ENCODE measurements around the gene TAOK2. TPM values are rescaled to one million over a fixed set of nuclear protein-coding genes. Genes with fewer than 3 reads are reported as not detected.

Gene TAOK2
- total RNA-seq, 1 donor from 2014 or later: 35.0 TPM

GRCh38 chr16:30022887-30023286, 49.2 kb downstream of the TAOK2 start, which contains the start of gene C16orf92:
TSS of gene C16orf92 (plus strand) at chr16:30023198. CDS start at chr16:30023341, 143 bp downstream.
- no peaks in the 10 kb centered on the region for H3K9me3 ChIP-seq (ENCODE audit: control insufficient read depth in 3 of 3, low read length in 3 of 3)
- H3K4me3 ChIP-seq (ENCODE audit: low read length in 3 of 3): no peak within 1 kb of the TSS
- H3K4me1 ChIP-seq (ENCODE audit: control insufficient read depth in 3 of 3, insufficient read depth in 3 of 3, low read length in 3 of 3): peaks cover 5 to 10% (median 9%) of the 10 kb centered on the region in 3 donors
- no peaks in the 10 kb centered on the region for H3K36me3 ChIP-seq (ENCODE audit: control insufficient read depth in 3 of 3, insufficient read depth in 3 of 3, low read length in 3 of 3)
- no peak within 1 kb of the TSS for H3K9ac ChIP-seq (ENCODE audit: low read depth in 1 of 3, low read length in 3 of 3)
- H3K27ac ChIP-seq (ENCODE audit: low read depth, low read length): no peak within 1 kb of the TSS
- peaks cover 15 to 19% (median 18%) of the 10 kb centered on the region in 3 donors for H3K27me3 ChIP-seq (ENCODE audit: control insufficient read depth in 3 of 3, insufficient read depth in 3 of 3, low read length in 3 of 3)

DNA sequence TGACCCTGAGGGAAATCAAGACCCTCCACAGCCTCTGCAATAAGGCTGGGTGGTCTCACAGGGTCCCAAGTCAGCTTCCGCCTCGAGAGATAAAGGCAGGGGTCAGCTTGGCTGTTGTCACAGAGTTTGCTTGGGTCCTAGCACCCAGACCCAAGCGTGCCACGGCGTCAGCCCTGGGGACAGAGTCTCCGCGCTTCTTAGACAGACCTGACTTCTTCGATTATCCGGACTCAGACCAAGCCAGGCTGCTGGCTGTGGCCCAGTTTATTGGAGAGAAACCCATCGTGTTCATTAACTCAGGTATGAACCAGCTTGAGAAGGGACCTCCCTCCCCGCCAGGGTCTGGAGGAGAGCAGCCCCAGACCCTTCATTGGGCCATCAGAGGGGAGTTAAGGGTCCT, 49.9 kb downstream of the TAOK2 start:
- no peak overlapping the region for H3K27ac ChIP-seq (ENCODE audit: low read depth, low read length)
- H3K4me3 ChIP-seq (ENCODE audit: low read length in 3 of 3): no peak overlapping the region
- H3K9ac ChIP-seq (ENCODE audit: low read depth in 1 of 3, low read length in 3 of 3): no peak overlapping the region
- no peaks in the 10 kb centered on the region for H3K36me3 ChIP-seq (ENCODE audit: control insufficient read depth in 3 of 3, insufficient read depth in 3 of 3, low read length in 3 of 3)
- H3K4me1 ChIP-seq (ENCODE audit: control insufficient read depth in 3 of 3, insufficient read depth in 3 of 3, low read length in 3 of 3): peaks cover 5 to 16% (median 14%) of the 10 kb centered on the region in 3 donors
- H3K9me3 ChIP-seq (ENCODE audit: control insufficient read depth in 3 of 3, low read length in 3 of 3): no peaks in the 10 kb centered on the region
- H3K27me3 ChIP-seq (ENCODE audit: control insufficient read depth in 3 of 3, insufficient read depth in 3 of 3, low read length in 3 of 3): peaks cover 19 to 25% (median 20%) of the 10 kb centered on the region in 3 donors

DNA sequence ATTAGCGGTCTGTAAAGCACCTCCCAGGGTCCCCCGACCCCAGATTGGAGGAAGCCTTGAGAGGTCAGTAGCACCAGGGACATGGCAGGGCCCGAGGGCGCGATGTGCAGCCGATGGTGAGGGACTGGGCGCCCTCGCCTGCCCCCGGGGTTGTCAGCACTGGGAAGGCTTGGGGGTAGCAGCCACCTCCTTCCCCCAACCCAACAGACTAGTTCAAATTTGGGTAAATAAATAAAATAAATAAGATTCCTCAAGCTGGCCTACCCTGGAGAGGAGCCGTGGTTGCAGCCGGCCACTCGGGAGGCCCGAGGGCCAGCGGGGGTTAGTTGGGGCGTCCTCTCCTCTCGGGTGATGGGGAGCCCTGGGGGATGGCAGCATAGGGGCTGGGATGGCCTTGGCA, 50.8 kb downstream of the TAOK2 start:
- Histone ChIP-seq H3K27ac (ENCODE audit: low read depth, low read length) (no peak overlapping the region), H3K9me3 (ENCODE audit: control insufficient read depth in 3 of 3, low read length in 3 of 3) (no peaks in the 10 kb centered on the region), H3K4me1 (ENCODE audit: control insufficient read depth in 3 of 3, insufficient read depth in 3 of 3, low read length in 3 of 3) (peaks cover 13 to 25% (median 23%) of the 10 kb centered on the region in 3 donors), H3K4me3 (ENCODE audit: low read length in 3 of 3) (no peak overlapping the region), H3K9ac (ENCODE audit: low read depth in 1 of 3, low read length in 3 of 3) (no peak overlapping the region), H3K27me3 (ENCODE audit: control insufficient read depth in 3 of 3, insufficient read depth in 3 of 3, low read length in 3 of 3) (peaks cover 22 to 33% (median 28%) of the 10 kb centered on the region in 3 donors), H3K36me3 (ENCODE audit: control insufficient read depth in 3 of 3, insufficient read depth in 3 of 3, low read length in 3 of 3) (no peaks in the 10 kb centered on the region)

- Histone ChIP-seq H3K27ac (ENCODE audit: low read depth, low read length) (no peak overlapping the region), H3K4me1 (ENCODE audit: control insufficient read depth in 3 of 3, insufficient read depth in 3 of 3, low read length in 3 of 3) (peaks cover 16 to 29% (median 24%) of the 10 kb centered on the region in 3 donors), H3K9me3 (ENCODE audit: control insufficient read depth in 3 of 3, low read length in 3 of 3) (no peaks in the 10 kb centered on the region), H3K27me3 (ENCODE audit: control insufficient read depth in 3 of 3, insufficient read depth in 3 of 3, low read length in 3 of 3) (peaks cover 29 to 40% (median 35%) of the 10 kb centered on the region in 3 donors), H3K9ac (ENCODE audit: low read depth in 1 of 3, low read length in 3 of 3) (no peak overlapping the region), H3K4me3 (ENCODE audit: low read length in 3 of 3) (no peak overlapping the region), H3K36me3 (ENCODE audit: control insufficient read depth in 3 of 3, insufficient read depth in 3 of 3, low read length in 3 of 3) (no peaks in the 10 kb centered on the region)
These were observed 51.5 kb downstream of the TAOK2 start for GRCh38 chr16:30025156-30025555.

- Histone ChIP-seq H3K9ac (ENCODE audit: low read depth in 1 of 3, low read length in 3 of 3) (no peak overlapping the region), H3K27ac (ENCODE audit: low read depth, low read length) (no peak overlapping the region), H3K9me3 (ENCODE audit: control insufficient read depth in 3 of 3, low read length in 3 of 3) (no peaks in the 10 kb centered on the region), H3K4me3 (ENCODE audit: low read length in 3 of 3) (no peak overlapping the region), H3K27me3 (ENCODE audit: control insufficient read depth in 3 of 3, insufficient read depth in 3 of 3, low read length in 3 of 3) (peaks cover 31 to 43% (median 39%) of the 10 kb centered on the region in 3 donors), H3K4me1 (ENCODE audit: control insufficient read depth in 3 of 3, insufficient read depth in 3 of 3, low read length in 3 of 3) (peaks cover 16 to 29% (median 24%) of the 10 kb centered on the region in 3 donors), H3K36me3 (ENCODE audit: control insufficient read depth in 3 of 3, insufficient read depth in 3 of 3, low read length in 3 of 3) (no peaks in the 10 kb centered on the region)
These were observed 51.9 kb downstream of the TAOK2 start for GRCh38 chr16:30025574-30025973.

DNA sequence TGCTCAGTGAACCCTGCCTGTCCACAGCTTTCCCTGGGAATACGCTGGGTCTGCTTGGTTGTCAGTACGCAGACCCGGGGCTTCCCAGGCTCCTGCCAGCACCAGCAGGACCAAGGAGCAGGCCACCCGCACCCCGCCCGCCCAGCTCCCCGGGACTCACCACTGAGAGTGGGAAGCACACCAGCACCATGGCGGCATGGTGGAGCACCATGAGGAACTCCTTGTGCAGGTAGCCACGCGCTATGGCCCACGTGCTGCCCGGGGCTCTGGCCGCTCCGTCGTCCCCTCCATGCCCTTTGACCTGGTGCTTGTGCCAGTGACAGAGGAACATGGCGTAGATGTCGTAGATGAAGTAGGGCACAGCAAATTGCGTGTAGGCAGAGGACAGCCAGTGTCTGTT, 52.8 kb downstream of the TAOK2 start:
- H3K27me3 ChIP-seq (ENCODE audit: control insufficient read depth in 3 of 3, insufficient read depth in 3 of 3, low read length in 3 of 3): peaks cover 35 to 47% (median 42%) of the 10 kb centered on the region in 3 donors
- no peak overlapping the region for H3K4me3 ChIP-seq (ENCODE audit: low read length in 3 of 3)

GRCh38 chr16:30027588-30028437, 54.1 kb downstream of the TAOK2 start:
- H3K27ac ChIP-seq (ENCODE audit: low read depth, low read length): no peak overlapping the region
- peaks cover 15 to 28% (median 18%) of the 10 kb centered on the region in 3 donors for H3K4me1 ChIP-seq (ENCODE audit: control insufficient read depth in 3 of 3, insufficient read depth in 3 of 3, low read length in 3 of 3)
- H3K9me3 ChIP-seq (ENCODE audit: control insufficient read depth in 3 of 3, low read length in 3 of 3): no peaks in the 10 kb centered on the region
- H3K9ac ChIP-seq (ENCODE audit: low read depth in 1 of 3, low read length in 3 of 3): no peak overlapping the region
- no peaks in the 10 kb centered on the region for H3K36me3 ChIP-seq (ENCODE audit: control insufficient read depth in 3 of 3, insufficient read depth in 3 of 3, low read length in 3 of 3)
- H3K27me3 ChIP-seq (ENCODE audit: control insufficient read depth in 3 of 3, insufficient read depth in 3 of 3, low read length in 3 of 3): peaks cover 44 to 59% (median 54%) of the 10 kb centered on the region in 3 donors
- H3K4me3 ChIP-seq (ENCODE audit: low read length in 3 of 3): no peak overlapping the region

More for the DNA sequence above, 52.8 kb downstream of the TAOK2 start:
- Histone ChIP-seq H3K9me3 (ENCODE audit: control insufficient read depth in 3 of 3, low read length in 3 of 3) (no peaks in the 10 kb centered on the region), H3K36me3 (ENCODE audit: control insufficient read depth in 3 of 3, insufficient read depth in 3 of 3, low read length in 3 of 3) (no peaks in the 10 kb centered on the region), H3K9ac (ENCODE audit: low read depth in 1 of 3, low read length in 3 of 3) (no peak overlapping the region), H3K27ac (ENCODE audit: low read depth, low read length) (no peak overlapping the region), H3K4me1 (ENCODE audit: control insufficient read depth in 3 of 3, insufficient read depth in 3 of 3, low read length in 3 of 3) (peaks cover 13 to 28% (median 22%) of the 10 kb centered on the region in 3 donors)

DNA sequence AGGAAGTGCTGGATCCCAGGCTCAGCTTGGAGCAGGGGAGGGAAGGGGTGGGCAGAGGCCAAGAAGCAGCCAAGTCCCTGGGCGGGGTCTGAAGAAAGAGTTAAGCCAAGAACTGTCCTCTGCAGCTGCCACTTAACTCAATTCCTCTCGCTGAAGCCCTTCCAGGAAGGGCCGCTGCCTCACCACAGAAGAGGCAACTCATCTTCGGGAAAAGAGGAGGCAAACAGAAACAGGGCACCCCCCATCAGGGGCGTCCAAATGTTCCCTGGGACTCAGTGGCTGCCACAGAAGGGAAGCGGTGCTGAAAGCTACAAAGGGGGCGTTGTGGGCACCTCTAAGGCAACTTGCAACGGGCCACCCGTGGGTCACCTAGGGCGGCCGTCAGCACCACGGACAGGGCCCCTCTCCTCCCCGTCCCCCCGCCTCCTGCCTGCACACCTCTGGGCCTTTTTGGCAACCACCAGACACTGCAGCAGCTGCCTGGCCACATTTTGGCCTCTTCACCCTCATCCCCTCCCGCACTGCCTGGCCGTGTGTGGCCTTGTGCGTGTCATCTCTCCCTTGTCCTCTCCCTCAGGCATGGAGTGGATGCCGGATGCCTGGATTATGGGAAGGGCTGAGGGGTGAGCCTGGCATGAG, 54.9 kb downstream of the TAOK2 start:
- Histone ChIP-seq H3K36me3 (ENCODE audit: control insufficient read depth in 3 of 3, insufficient read depth in 3 of 3, low read length in 3 of 3) (no peaks in the 10 kb centered on the region), H3K4me1 (ENCODE audit: control insufficient read depth in 3 of 3, insufficient read depth in 3 of 3, low read length in 3 of 3) (peaks cover 15 to 28% (median 18%) of the 10 kb centered on the region in 3 donors), H3K4me3 (ENCODE audit: low read length in 3 of 3) (no peak overlapping the region), H3K9ac (ENCODE audit: low read depth in 1 of 3, low read length in 3 of 3) (no peak overlapping the region), H3K27me3 (ENCODE audit: control insufficient read depth in 3 of 3, insufficient read depth in 3 of 3, low read length in 3 of 3) (peaks cover 45 to 60% (median 59%) of the 10 kb centered on the region in 3 donors), H3K9me3 (ENCODE audit: control insufficient read depth in 3 of 3, low read length in 3 of 3) (no peaks in the 10 kb centered on the region), H3K27ac (ENCODE audit: low read depth, low read length) (no peak overlapping the region)

DNA sequence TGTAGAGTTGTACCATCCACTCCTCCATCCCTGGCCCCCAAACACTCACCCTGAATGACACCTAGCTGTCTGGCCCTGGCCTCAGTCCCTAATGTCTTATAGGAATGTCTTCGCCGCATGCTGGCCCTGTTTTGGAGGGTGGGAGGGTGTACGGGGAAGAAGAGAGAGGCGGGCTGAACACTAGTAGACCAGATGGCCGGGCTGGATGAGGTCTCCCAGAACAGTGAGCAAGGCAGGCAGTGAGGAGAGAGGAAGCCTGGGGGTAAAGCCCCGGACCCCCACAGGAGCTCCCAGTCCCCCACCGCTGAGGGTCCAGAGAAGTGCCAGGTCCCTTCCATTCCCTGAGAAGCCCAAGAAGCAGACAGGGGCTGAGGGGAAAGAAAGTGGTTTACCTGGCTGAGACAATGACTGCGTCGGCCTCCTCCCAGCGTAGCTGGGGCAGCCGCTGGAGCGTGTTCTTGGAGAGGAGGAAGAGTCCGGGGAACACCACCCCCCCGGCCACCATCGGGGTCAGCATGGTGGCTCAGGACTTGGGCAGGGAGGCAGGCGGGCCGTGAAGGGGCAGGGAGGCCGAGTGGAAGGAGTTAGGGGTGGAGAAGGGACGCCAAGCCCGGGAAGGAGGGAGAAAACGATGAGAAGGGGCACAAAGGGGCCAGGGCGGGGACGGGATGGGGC, 56.5 kb downstream of the TAOK2 start:
- Histone ChIP-seq H3K27ac (ENCODE audit: low read depth, low read length) (no peak overlapping the region), H3K27me3 (ENCODE audit: control insufficient read depth in 3 of 3, insufficient read depth in 3 of 3, low read length in 3 of 3) (peaks cover 46 to 66% (median 58%) of the 10 kb centered on the region in 3 donors), H3K9ac (ENCODE audit: low read depth in 1 of 3, low read length in 3 of 3) (no peak overlapping the region), H3K9me3 (ENCODE audit: control insufficient read depth in 3 of 3, low read length in 3 of 3) (no peaks in the 10 kb centered on the region), H3K36me3 (ENCODE audit: control insufficient read depth in 3 of 3, insufficient read depth in 3 of 3, low read length in 3 of 3) (no peaks in the 10 kb centered on the region), H3K4me1 (ENCODE audit: control insufficient read depth in 3 of 3, insufficient read depth in 3 of 3, low read length in 3 of 3) (peaks cover 15 to 28% (median 18%) of the 10 kb centered on the region in 3 donors), H3K4me3 (ENCODE audit: low read length in 3 of 3) (no peak overlapping the region)

All from skeletal muscle tissue (tissue), 4 donors.